Measurements from ENCODE around the gene PLD6.

Gene PLD6

DNA sequence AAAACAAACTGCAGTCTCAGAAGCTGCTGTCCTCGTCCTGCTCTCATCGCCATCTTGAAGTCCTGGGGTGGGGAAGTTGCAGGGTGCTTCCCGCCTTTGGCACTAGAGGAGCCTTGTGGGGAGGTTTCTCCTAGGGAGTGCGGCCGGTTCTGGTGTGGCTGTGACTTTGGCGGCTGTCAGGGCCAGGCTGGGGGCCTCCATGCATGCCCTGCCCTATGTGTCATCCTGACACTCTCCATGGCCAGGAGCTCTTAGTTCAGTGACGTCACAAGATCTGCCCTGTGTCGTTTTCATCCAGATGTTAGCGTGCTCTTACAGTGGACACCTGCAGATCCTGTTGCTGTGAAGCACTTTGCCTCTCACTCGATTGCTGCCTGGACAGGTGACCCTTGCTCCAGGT, 49.6 kb downstream of the PLD6 start:
- DNase-seq: no peak

DNA sequence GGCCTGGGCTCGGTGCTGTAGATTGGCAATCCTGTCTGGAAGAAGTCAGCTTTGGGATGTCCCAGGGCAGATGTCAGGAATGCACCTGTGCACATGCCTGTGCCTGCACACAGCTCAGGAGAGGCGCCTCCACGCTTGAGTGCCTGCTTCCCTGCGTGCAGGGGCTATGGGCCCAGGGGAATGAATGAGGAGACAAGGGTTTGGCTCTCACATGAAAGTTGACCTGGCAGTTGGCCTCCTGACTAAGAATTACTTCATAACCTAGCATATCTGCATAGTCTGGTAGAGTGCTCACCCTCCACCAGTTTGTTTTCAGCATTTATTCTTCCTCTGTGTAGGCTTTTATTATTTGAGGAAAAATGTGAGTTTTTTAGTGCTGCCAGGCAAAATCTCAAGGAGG, 50.0 kb downstream of the PLD6 start:
- no peak for DNase-seq

- no peak for DNase-seq
These were observed 50.6 kb downstream of the PLD6 start for GRCh38 chr17:17155568-17155967.

- DNase-seq: no peak
These were observed 51.2 kb downstream of the PLD6 start for GRCh38 chr17:17154981-17155380.

DNA sequence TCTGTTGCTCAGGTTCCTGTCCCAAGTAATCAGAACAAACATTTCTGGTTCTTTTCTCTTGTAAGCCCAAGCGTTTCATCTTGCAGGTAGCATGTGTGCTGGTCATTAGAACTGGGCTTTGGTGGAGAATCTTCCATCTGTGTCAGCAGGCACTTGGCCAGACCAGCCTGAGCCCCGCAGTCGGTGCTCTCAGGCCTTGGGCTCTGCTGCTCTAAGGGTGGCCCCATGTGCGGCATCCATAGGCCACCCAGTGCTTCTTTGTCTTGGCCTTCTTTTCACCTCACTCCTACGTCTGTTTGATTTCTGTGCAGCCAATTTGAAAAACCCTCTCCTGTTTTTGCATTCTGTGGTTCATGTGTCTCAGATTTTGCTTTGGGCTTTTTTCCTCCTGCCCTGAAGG, 51.6 kb downstream of the PLD6 start:
- DNase-seq: no peak

DNA sequence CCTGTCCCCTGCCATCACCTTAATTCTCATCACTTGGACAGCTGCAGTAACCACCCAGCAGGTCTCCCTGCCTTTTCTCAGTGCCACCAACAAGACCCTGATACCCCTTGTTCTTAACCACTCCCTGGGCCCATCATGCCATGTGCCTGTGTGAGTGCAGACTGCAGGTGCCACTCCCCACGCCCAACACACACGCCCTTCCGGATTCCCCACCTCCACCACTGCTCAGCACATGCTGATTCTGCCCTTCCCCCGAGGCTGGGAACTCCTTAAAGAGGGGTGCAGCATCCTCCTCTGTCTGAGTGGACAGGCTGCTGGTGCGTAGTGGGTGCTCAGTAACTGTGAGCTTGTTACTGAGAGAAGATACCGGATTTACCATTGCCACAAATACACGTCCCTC, 52.4 kb downstream of the PLD6 start:
- DNase-seq: no peak

DNA sequence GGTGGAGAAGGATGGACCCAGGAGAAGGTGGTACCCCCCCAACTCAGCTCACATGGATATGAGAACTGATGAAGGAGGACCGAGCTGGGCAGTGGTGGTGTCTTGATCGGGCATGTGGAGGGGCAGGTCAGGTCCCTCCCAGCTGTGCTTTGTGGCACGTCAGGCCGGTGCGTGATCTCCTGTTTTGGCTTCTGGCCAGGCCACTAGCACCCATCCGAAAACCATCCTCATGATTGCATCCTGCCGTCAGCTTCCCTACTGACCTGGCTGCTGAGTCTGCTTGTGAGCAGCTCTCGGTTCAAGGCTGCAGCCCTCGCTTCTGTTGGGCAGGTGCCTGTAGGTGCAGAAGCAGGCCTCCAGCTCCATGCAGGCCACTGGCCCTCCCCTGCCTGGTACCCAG, 53.1 kb downstream of the PLD6 start:
- no peak for DNase-seq

- DNase-seq: peak in 10 of 51 donors; percentile 9 to 41 (median 24)
These were observed 53.7 kb downstream of the PLD6 start for GRCh38 chr17:17152385-17152784.

DNA sequence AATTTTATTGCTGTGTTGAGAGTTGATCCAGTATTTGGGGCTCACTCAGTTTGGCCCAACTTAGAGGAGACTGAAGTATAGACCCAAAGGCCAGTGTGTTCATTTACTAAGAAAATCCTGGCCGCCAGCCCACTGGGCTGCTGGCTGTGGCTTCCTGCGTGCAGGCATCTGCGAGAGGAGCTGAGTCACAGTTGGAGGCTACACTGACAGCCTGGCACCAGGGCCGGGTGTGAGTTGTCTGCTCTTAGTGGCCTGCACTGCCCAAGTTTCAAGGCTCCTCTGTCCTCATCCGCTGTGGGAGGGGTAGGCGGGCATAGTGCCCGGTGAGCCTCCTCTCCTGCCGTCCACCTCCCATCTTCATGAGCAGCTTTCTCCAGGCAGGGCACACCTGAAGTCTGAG, 54.2 kb downstream of the PLD6 start:
- peak in 49 of 51 donors; percentile 5 to 92 (median 73) for DNase-seq

- DNase-seq: no peak
These were observed 54.6 kb downstream of the PLD6 start for GRCh38 chr17:17151541-17151940.

DNA sequence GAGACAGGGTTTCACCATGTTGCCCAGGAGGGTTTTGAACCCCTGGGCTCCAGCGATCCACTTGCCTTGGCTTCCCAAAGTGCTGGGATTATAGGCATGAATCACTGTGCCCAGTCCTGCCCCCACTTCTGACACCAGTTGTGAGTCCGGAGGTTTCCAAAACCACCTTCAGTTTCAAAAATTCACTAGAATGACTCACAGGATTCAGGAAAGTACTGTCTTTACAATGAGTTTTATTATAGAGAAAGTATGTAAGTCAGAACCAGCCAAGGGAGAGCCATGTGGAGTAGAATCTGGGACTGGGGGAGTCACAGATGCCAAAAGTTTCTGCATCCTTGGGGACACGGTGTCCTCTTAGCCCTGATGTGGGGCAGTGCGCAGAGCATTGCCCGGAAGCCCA, 55.1 kb downstream of the PLD6 start:
- no peak for DNase-seq
